ENCODE measurements around the gene PRDM16.

GRCh38 chr1:3347257-3348020 lies 278.4 kb downstream of the PRDM16 start:
- TF ChIP-seq RFX5 (IDR thresholded peaks at IDR 0.05; ENCODE audit: low read length), result no peak
- TF ChIP-seq CTCF (IDR thresholded peaks at IDR 0.05), result no peak
- TF ChIP-seq RCOR1 (IDR thresholded peaks at IDR 0.05; ENCODE audit: low read length), result no peak

All from SK-N-SH (cell line).